GM18508 (cell line): ENCODE measurements around the gene RARB.

ENCODE experiments used
- ATAC-seq: cut with Tn5 transposase; IDR thresholded peaks from one replicate; pipeline ENCODE4 v1.9.1; 2021; ENCODE audit warnings: moderate number of reproducible peaks; ENCODE audit not compliant: insufficient read depth, unreplicated experiment

The RARB gene

DNA sequence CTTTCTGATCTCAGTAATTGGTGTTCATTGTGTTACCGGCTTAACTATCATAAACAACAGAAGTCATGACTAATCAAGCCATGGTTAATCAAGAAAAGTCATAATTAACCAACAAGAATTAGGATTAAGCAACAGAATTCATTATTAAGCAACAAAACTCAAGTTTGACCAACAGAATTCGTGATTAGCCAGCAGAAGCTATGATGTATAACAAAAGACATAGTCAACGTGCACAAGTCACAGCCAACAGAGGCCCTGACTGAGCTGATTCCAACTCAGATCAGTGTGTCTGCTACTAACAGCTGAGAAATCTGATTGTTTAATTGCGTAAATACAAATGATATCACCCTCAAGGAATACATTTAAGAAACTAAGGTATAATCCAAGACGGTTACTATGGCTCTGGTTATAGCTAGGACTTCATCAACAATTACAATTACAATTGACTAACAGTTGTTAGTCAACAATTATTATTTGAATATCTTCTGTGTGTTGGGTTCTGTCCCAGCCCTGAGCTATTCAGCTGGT lies 67.7 kb downstream of the RARB start:
- ATAC-seq = no peak

DNA sequence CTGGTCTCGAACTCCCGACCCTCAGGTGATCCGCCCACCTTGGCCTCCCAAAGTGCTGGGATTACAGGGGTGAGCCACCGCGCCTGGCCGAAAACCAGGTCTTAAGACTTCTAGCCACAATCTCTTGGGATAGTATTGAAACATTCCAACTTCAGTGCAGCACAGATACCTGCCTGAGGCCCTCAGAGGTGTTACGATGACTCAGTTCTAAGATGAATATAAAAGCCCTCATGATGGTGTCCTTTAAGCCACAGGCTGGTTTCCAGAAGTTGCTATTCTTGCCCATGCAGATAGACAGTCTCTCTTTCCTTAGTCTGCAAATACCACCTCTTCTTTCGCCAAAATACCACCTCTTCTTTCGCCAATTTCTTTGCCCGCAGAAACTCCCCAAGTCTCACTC lies 69.0 kb downstream of the RARB start:
- ATAC-seq = no peak

DNA sequence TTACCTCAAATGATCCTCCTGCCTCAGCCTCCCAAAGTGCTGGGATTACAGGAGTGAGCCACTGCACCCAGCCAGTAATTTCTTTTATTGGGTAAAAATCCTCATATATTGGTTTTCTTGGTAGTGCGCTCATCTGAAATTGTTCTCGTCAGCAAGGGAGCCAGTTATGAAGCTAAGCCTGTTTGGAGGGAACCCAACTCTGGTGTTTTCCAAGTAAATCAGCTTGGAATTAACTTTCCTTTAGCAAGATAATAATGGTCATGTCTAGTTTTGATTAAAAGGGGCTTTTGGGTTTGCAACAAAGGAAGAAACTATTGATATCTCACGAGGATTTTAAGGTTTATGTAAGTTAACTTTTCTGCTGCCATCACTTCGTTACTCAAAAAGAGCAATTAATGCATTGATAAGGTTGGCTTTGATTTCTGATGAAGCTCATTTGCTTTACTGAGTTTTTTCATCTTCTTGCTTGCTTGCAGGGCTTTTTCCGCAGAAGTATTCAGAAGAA lies 72.7 kb downstream of the RARB start:
- ATAC-seq = no peak

- no peak for ATAC-seq
Measured at GRCh38 chr3:25502233-25502632, 74.2 kb downstream of the RARB start.

- ATAC-seq = no peak
Measured at GRCh38 chr3:25503898-25504301, 75.8 kb downstream of the RARB start.

GRCh38 chr3:25505581-25505980 lies 77.5 kb downstream of the RARB start:
- no peak for ATAC-seq

DNA sequence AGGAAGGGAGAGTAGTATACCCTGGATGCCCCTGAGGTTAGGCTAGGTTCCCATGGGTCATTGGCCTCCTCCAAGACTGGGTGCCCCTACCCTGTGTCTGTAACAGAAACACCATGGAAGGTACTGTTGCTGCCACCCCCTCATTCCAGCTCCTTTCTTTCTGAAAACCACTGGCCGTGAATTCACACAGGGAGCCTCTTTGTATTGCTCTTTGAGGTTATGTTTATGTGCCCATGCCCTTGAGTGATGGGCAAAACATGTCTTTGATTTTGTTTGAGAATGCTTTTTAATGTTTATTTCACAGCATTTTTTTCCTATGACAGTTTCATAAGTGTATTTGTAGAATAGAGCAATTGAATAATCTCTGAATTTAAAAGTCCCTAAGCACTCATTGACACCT lies 79.7 kb downstream of the RARB start:
- no peak for ATAC-seq

GRCh38 chr3:25508433-25508832 lies 80.4 kb downstream of the RARB start:
- no peak for ATAC-seq

DNA sequence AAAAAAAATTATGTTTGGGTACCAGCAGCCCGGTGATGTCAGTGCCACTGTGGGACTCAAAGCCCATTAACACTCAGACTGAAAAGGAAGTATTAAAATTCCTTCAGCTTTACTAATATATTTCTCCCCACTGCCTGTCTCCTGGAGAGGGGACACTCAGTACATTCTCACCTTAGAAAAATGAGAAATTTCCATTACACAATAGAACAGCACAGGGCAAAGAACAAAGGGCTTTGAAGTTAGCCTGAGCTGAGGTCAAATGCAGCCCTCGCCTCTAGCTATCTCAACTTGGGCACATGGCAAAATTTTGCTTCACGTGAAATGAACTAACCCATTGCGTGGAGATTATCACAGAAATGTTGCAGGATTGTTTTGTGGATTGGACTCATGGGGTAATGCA lies 80.8 kb downstream of the RARB start:
- ATAC-seq = no peak

DNA sequence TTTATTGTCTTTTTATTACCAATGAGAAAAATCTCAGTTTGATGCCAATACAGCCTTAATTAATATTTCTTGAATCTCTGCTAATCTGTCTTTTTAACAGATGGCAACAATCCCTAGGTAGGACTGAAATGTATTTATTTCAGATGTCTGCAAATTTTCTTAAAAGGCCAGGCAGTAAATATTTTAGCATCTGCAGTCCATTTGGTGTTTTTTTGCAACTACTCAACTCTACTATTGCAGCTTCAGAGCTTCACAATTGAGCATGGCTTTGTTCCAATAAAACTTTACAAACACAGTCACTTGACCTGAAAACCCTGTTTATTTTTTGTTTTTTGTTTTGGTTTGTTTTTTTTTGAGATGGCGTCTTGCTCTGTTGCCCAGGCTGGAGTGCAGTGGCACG lies 82.7 kb downstream of the RARB start:
- ATAC-seq = no peak

DNA sequence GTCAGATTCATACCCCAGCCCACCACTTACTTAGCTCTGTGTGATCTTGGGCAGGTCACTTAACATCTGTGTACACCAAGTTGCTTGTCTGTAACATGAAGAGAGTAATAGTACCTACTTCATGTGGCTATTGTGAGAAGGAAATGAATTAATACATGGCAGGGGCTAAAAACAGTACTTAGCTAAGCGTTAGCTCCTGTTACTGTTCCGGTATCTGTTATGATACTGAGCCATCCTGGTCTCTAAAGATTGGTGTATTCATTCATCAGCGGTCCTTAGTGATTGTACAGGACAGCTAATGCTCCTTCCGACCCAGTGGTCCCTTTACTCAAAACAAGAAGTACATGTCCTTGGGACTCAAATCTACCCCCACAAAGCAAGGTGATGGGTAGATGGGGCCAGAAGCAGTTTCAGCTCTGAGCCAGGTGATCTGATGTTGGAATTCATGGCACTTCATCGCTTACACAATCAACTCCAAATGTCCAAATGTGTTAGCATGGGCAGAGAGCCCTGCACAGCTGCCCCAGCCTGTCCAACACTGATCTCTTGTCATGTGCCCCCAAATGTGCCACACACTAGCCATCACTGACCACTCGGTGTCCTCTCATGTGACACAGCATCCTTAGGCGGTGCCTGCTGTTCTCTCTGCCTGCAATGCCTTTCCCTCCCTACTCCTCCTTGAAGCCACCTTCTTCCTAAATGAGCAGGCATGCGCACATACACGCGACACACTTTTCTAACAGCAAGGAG lies 84.1 kb downstream of the RARB start:
- no peak for ATAC-seq

DNA sequence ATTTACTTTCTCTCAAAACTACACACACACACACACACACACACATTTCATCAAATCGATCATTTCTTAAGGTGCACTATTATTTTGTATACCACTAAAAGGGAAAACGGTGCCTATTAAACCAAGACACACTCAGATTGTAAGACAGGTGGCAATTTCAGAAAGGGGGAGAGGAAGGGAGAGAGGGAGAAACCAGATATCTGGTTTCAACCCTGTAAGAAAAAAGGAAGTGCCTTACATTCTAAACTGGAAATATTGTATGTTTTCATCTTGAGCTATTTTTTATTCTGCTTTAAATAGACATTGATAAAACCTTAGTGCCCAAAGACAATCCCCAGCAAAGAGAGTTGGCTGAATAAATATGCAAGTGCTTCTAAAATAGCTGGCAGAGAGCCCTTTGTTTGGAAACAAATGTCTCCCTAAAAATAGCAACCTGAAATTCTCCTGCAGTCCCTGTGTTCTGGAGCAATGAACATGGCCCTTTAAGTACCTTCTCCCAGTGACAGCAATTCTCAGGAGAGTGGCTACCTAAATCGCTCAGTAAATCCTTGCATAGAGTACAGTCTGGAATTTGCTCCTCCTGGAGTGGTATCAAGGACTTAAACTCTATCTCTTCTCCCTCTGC lies 85.7 kb downstream of the RARB start:
- ATAC-seq = no peak

GRCh38 chr3:25515171-25515570 lies 87.1 kb downstream of the RARB start:
- ATAC-seq = no peak

DNA sequence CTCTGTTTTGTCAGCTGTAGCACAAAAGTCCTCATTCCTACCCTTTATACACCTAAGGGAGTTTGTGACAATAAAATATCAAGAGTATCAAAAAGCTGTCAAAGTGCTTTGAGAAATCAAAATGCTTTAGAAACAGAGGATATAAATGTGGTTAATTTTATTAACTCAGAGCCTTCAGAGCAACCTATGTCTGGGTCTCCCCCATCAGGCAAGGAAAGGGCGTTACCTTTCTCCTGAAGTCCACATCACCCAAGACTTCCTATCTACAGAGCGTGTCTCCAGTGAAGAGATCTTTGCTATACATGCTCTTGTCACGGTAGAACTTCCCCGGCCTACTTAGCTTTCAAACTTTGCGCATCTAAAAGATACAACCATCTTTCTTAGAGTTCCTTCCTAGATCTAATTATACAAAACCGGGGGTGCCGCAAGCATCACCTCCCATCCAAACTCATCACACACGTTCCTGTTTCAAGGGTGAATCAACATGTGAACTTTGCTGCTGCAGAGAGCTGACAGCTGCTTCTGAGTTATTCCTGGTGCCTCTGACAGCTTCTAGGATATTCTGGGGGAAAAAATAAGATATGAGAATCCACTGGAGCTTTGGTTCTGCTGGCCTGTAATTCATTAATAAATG lies 93.0 kb downstream of the RARB start:
- no peak for ATAC-seq

DNA sequence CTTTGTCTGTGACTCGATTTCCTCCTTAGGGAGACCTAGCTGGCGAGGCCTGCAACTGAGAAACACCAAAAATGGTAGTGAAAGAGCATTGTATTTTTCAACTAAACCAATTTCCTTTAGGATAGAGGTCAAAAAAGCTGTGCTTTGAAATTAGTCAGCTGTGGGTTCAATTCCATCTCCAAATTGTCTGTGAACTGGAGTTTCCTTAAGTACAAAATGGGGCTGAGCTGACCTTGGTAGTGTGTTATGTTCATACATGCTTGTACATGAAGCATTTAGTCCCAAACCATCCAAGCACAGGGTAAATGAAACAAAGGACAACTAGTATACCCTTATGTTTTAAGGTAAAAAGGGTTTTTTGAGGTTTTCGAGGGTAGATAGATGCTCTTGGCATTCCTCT lies 99.3 kb downstream of the RARB start:
- ATAC-seq = no peak

- ATAC-seq = no peak
Measured at GRCh38 chr3:25527801-25528200, 99.7 kb downstream of the RARB start.

GRCh38 chr3:25531971-25532370 lies 103.9 kb downstream of the RARB start:
- no peak for ATAC-seq

DNA sequence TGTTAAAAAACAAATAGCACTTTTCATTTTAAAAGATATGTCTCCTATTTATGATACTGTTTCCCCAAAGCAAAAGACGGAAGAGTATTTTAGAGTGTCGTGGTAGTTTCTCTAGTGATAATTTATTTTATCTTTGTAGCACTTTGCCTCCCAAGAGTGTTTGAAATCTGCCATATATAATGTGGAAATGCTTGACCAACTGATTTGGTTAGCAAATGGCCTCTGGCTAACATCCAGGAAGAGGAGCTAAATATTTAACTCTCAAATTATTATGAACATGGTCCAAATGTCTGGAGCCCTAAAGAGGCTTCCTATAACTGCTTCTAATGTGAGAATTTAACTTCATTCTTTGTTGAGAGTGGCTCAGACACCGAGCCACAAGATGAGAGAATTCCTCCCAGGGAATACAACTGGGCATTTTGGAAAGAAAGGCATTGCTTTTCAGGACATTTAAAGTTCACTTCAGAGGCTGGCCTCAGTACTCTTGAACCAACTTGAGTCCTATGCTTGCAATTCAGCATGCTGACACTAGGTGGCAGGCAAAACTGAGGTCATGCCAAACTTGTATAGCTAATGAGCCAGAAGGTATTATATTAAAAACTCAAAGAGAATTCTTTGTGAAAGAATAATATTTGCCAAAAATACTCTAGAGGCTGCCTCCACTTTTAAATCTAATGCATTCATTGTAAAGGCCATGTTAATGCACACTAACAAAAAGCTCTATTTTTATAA lies 104.5 kb downstream of the RARB start:
- ATAC-seq = no peak

- no peak for ATAC-seq
Measured at GRCh38 chr3:25533399-25533798, 105.3 kb downstream of the RARB start.

DNA sequence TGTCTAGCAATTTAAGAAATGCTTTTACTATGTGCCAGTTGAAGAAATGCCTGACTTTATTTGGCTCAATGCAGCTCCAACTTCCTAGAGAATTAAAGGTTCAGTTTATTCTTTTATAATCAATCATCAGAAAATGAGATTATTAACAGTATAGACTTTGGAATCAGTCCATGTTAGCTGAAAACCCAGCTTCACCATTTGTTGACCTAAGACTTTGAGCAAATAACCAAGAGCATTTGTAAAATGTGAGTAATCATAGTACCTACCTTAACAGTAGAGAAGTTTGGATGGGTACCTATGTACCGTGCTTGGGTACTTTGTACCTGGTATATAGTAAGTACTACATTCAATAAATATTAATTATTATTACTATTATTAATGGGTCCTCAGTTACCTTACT lies 105.9 kb downstream of the RARB start:
- no peak for ATAC-seq
